GM18867 (cell line): Measurements from ENCODE around the gene ACKR3.

ENCODE experiments used
- ATAC-seq: cut with Tn5 transposase; IDR thresholded peaks from one replicate; pipeline ENCODE4 v1.9.1; 2021; ENCODE audit warnings: mild to moderate bottlenecking, moderate library complexity; ENCODE audit not compliant: unreplicated experiment

ACKR3 gene

DNA sequence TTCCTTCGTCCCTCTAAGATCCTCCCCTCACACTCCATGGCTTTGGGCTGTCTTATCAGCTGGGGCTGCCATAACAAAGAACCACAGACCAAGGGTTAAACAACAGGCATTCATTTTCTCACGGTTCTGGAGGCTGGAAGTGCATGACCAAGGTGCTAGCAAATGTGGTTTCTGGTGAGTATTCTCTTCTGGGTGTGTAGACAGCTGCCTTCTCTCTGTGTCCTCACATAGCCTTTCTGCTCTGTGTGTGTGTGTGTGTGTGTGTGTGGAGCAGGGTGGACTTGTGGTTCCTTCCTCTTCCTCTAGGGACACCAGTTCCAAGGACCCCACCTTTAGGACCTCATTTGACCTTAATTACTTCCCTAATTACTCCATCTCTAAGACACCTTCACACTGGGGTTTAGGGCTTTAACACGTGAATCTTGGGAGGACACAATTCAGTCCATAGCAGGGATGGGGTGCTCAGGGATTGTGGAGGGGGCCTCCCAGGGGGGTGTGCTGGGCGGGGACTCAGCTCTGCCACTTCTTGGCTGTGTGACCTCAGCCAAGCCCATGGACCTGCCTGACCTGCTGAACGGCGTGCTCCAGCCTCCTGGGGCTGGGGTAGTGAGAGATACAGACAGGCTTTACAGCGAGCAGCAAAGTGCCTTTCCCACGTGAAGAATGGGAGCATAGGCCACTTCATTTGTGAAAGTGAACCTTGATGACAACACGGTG, 38.0 kb downstream of the ACKR3 start:
- ATAC-seq: no peak

DNA sequence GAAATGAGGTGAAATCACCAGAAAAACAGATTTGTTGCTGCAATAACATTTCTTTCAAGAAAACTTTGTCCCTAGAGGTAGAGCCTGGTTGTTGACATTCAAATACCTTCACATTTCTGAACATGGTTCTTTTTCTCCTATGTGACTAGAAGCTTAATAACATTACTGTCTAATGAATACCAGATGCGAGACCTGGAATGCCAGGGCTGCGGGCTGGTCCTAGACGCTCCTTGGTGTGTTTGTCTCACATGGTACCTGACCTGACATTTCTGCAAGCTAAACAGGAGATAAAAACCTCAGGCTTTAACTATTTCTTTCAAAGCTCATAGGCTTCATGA, 38.5 kb downstream of the ACKR3 start:
- no peak for ATAC-seq

DNA sequence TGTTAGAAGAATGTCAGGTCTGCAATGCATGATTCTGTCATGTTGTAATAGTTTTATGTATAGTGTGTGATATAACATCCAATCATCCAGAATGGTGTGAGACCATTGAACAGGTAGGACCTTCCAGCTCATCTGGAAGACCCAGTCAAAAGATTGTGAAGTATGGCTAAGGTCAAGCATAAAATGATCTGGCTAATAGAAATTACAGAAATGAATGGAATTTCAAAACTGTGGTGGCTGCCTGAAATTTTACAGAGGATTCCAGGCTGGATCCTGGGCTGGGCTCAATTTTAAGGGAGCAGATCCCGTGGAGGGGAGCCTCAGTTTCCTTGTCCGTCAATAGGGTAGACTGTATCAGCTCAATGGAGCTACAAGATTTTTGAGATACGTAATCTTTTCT, 39.1 kb downstream of the ACKR3 start:
- ATAC-seq: no peak

DNA sequence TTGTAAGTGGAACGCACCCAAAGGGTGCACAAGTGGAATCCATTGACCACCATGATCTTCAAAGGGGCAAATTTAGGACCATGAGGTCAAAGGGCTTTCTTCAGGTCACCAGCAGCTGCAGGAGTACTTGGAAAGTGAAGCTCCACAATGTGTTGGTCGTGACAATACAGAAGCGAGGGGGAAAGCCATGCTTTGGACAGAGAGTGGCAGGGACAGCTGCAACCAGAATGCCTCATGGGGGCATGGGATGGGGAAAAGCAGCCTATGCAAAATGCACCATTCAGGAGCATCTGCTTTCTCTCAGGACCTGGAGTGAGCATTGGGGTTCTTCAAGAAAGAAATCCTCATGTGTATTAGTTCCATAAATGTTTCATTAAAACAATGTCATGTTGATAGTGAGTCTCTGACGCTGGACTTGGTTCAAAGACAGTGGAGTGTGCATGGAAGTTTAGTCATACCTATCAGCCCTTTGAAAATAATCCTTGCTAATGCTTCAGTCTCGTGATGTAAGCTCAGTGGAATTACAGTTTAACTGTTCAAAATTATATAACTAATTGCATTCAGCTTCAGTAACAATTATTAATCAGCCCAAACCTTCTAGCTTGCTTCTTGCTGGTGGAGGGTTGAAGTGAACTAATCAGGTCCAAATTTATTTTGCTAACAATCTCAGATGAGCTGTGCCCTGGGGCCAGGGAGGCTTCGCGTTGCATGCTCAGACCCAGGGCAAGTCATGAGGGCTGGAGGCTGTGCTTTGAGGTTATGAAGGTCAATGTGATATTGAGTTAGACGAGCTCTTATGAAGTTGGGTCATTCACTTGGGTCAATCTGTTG, 41.6 kb downstream of the ACKR3 start:
- ATAC-seq: no peak

DNA sequence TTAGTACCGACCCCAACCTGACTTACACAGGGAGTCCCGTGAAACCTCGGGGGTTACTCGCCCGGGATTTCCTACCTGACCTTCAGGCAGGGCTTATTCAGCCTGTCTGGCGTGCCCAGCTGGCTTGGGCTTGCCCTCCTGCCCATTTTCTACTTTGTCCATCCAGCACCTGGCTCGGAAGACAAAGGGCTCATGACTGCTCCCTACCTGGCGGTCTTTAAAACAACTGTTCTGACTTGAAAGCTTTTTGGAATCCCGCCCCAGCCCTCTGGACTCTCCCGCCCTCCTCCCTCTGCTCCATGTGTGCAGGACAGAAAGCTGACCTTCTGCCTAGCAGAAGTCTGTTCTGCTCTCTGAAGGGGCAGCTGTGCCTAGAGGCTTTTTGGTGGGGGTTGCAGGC, 43.1 kb downstream of the ACKR3 start:
- no peak for ATAC-seq

DNA sequence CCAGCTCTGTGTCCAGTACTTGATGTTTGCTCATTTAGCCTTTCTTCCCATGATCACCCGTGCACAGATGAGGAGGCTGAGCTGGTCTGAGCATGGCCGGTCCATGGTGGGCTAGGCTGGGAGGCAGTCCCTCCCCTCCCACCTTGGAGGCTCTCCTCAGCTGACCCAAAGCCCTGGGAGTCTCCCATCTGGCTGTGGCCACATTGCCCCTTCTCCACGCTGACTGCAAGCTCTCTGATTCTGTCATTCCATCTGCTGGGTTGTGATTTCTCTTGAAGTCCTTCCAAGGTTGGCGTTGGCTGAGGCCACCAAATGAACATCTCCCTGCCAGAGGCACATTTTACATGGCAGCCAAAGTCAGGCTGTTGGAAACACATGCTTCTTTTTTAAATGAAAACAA, 44.0 kb downstream of the ACKR3 start:
- no peak for ATAC-seq

DNA sequence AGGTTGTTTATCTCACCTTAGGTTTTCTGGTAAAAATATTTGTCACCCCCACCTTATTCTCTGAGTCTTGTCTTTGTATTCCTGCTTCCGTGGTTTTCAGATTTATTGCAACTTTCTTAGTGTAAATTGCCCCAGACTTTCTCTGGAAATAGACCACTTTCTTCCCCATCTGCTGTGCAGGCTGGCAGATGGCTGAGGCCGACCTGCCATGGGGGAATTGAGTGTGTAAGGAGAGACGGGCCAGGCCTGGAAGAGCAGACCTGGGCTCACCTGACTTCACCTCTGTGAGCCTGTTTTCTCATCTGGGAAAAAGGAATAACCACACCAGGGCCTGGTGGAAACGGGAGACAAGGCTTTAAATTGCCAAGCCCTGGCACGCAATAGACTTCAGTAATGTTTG, 44.9 kb downstream of the ACKR3 start:
- no peak for ATAC-seq

DNA sequence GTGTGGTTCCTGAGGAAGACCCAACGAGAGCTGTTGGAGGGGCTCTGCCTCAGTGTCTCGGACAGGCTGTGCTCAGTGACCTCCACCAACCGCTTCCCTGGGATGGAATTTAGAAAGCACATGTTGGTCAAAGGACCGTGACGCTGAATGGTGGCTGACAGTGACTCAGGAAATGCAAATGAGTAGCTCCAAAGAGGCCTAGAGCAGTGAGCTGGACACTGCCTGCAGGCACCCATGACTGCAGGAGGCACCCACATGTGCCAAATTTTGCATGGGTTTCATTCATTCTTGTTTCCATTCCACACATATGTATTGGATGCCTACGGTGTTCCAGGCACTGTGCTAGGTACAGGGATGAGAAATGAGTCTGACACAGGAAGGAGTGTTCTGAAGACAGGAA, 46.4 kb downstream of the ACKR3 start:
- no peak for ATAC-seq

DNA sequence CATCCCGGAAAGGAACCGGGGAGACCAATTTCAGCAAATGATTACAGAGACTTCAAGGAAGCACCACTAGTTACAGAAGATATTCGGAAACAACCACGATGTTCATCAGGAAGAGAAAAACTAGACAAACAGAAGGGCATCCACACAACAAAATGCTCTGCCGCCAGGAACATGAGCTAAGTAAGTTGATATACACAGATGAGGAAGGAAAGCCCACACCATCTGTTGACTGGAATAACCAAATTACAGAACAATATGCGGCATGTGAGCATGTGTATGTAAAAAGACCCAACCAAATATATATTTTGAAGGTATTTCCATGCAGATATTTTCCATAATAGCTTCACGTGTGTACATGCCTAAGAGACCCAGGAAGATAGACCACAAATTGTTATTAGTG, 47.0 kb downstream of the ACKR3 start:
- no peak for ATAC-seq

DNA sequence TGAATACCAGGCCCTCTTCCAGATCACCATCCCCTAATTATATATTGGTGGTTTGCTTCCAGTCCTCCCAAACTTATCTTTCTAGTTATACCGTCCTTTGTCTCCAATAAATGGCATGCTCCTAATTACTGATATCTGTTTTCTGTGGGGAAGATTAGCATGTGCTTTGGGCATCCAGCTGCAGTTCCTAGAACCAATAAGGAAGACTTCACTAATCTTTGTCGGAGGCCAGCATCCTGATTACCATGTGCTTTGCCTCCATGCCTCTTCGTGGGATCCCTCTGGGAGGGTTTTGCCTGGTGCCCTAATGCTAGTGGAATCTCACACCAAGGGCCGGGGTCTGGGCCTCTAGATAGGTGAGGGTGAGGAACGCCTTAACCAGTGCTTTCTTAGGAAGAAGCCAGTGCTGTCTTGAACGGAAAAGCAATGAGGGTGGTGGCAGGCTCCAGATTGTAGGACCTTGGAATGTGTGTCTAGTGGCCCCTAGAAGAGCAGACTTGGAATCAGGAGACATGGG, 47.7 kb downstream of the ACKR3 start:
- no peak for ATAC-seq

DNA sequence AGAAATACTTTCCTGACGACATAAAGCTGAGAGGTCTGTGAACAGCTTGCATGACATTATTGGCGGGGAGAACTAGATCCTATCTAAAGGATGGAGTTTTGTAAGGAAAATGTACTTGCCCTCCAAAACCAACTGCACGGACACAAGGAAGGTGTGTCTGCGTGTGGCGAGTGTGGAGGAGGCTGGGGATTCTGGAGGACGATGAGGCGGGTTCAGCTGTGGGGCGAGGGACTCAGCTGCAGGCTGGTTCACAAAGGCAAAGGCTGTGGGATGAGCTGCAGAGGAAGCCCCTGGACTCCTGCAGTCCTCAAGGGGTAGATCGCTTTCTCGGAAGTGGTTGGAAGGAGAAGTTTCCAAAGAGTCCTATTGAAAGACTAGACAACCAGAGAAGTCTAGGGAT, 48.2 kb downstream of the ACKR3 start:
- no peak for ATAC-seq

DNA sequence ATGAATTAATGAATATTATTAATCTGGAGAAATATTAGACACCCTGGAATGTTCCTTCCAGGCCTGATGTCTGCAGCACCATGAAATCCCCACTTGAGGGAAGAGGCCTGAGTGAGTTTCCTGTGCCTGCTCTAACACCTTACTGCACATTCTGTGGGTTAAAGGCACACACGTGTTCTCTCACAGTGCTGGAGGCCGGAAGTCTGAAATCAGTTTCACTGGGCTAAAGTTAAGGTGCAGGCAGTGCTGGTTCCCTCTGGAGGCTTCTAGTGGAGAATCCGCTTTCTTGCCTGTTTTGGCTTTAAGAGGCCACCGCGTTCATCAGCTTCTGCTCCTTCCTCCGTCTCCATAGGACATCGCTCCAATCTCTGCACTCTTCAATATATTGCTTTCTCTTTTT, 48.7 kb downstream of the ACKR3 start:
- peak; percentile 52 for ATAC-seq

DNA sequence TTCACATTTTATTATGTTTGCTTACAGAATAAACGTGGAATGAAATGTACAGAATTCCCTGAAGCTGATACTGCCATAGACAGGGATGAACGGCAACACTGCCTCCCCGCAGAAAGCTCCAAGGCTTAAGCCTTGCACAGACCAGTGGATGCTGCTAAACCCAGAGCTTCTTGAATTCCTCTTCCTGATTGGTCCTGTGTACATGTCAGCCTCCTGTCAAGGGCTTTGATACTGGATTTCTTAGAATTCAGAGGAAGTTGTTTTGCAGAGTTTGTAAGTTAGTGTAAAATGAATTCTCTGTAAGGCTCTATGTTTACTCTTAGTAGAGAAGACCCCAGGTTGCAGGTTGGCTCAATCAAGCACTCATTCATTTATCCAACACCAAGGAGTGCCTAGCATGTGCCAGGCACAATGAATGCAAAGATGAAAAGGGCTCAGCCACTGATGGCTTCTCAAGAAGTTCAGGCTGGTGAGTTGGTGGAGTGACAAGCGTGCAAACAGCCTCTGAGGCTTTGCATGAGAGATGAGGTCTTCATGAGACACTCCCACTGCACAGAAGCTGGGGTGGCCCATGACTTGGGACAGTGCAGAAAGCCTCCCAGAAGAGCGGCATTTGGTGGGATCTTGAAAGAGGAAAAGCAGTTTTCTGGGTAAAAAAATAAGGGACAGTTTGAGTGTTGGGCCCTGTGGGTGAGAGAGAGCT, 50.4 kb downstream of the ACKR3 start:
- ATAC-seq: no peak

DNA sequence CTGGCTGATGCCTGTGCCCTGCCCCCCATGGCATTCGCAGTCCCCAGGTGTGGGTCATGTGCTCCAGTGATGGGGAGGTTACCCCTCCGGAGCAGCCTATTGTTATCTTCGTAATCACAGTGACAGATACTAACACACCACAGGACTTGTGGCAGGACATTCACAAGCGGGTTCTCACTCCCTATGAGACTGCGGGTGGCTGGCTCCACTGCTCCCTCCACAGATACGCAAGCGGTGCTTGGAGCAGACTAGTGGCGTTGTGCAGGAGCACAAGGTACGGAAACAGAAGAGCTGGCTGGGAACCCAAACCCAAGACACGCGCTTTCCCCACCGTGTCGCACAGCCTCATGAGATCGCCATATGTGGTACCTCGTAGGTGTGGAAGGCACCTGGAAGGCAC, 52.2 kb downstream of the ACKR3 start:
- no peak for ATAC-seq

DNA sequence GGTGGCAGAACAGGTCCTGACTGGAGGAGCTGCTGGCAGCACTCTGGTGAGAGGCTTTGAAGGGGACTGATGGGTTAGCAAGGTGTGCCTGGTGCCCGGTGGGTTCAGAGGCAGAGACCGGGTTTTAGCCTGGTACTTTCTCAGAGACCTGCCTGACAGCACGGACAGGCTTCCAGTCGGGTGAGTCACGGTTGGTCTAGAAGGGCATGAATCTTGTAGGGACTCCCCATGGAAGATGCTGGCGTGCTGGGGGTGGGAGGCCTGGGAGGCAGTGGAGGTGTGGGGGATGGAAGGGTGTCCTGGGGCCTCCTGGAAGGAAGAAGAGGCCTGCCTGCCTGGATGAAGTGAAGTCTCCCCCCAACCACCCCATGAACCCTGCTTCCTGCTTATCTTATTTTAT, 52.6 kb downstream of the ACKR3 start:
- no peak for ATAC-seq

DNA sequence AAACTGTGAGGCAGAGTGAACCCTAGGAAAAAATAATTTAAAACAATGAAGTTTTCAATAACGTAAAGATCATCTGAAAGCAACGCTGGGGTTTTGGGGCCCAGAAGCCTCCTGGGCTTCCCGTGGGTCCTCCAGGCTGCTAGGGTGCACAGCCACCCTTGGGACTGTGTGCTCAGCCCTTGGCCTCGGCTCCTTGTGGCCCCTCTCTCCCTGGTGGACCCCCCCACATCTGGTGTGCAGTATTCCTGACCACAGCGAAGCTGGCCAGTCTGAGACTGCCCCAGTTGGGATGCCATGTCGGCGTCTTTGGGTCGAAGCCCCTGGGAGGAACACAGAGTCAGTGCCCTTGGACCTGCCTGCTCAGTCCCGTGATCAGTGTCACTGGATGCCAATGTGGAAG, 53.0 kb downstream of the ACKR3 start:
- ATAC-seq: no peak

DNA sequence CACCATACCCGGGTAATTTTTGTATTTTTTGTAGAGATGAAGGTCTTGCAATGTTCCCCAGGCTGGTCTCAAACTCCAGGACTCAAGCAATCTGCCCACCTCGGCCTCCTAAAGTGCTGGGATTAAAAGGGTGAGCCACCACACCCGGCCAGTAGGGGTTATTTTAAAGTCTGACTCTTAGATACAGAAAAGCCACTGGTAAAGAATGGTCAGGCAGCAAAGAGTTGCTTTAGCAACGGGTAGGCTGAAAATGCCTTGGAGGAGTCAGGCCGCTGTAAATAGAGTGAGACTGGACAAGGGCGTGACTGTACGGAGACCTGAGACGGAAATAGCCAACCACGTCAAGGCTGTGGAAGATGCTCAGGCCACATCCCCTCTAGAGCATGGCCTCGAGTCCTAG, 54.2 kb downstream of the ACKR3 start:
- ATAC-seq: no peak

DNA sequence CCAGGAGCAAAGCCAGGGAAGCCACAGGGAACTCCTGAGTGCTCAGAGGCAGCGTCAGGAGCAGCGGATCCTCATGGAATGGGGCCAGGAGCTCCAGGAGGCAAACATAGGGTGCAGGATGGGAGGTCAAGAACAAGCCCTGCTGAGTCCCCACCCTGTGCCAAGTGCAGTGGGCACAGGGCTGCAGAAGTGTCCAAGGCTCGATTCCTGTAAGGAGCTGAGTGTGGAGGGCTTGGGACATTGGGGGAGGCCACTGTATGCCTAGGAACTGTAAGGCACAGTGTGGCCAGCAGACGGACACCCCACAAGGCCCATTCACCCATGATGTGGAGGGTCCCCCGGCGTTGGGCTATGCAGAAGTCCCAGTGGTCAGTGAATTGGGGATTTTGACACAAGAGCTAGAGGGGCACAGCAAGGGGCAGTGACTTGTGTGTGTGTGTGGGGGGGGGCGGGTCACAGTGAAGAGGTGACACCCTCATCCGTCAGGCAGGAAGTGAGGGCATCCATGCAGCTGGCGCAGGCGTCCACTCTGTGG, 55.6 kb downstream of the ACKR3 start:
- no peak for ATAC-seq

DNA sequence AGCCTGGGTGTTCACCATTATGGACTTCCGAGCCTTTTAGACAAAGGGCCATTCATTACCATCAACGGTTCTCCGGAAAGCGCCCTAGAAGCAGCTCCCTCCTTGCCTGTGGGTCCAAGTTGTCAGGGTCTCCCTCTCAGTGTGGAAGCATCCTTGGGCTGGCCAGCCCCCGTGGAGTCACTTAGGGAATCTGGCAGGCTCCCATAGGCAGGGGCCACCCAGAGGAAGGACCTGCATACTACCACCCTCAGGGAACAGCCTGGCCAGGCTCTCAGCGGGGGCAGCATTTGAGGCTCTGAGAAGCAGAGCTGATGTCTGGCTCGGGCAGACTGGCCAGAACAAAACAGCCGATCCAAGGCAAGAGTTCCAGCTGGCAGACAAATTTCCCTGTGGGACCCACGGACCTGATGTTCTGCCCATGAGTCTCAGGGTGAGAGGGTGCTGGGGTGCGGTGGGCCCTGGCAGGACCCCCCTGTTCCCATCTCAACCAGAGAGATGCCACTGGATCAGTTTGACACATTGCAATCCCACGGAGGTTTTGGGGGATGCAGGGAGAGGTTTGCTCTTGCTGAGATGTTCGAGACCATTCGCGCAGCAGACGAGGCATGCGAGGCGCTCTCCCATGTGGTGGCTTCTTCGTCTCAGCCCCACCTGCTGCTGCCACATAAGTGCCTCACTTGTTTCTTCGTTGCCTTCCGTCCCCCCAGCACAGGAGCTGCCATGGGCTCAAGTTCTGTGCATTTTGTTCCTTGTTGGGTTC, 56.9 kb downstream of the ACKR3 start:
- ATAC-seq: no peak

DNA sequence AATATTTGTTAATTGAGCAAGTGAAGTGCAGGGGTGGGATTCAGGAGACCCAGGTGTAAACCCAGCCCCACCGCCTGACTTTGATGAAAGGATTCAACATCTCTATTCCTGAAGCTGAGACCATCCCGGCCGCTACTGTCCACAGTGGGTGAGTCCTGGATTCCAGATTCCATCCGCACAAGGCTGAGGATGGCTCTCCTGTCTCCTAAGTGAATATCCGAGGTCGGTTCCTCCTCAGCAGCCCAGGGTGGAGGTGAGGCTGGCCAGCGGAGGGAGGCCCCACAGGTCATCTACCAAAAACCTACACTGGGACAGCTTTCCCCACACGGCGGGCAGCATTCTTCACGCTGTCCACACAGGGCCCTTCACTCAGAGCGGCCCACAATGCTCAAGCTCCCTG, 57.6 kb downstream of the ACKR3 start:
- ATAC-seq: no peak

DNA sequence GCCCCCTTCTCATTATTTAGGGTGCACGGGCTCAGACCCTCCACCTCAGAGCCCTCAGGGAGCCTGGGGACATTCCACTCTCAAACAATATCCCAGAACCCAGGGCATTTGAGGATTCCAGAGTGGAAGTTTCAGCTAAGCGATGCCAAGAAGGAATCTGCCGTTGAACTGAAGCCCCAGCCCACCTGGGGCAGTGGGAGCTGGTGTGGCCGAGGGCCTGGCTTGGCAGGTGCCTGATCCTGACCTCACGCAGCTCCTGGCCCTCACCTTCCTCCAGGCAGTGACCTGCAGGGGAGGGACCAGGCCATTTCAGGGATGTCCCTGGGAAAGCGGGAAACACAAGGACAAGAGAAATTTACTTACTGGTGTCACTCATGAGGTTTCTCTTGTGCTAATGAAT, 58.2 kb downstream of the ACKR3 start:
- no peak for ATAC-seq
